PC-3 (cell line): ENCODE data around the gene TUBE1. TPM values are rescaled to one million over a fixed set of nuclear protein-coding genes. Genes with fewer than 3 reads are reported as not detected.
"Not testable (repeated sequence)": the region's sequence is repeated elsewhere in the genome, so short reads cannot be mapped to it uniquely, and the experiment has no call there.

Source experiments
- ATAC-seq: fragments of 200-7000 bp; cut with Tn5 transposase; 2 replicates; pipeline ENCODE4 v1.9.1; 2020; ENCODE audit warnings: mild to moderate bottlenecking, moderate library complexity
- BruUV-seq: library from RNA; stranded (reverse); fragments of 400-500 nt; replicated peaks from 2 replicates; lab custom pipeline; 2021; lab: Mats Ljungman, UMichigan
- CTCF ChIA-PET: fragments of 300-600 bp; sonication (Branson Sonifier 250); formaldehyde crosslinking; loops from one replicate; lab custom pipeline; 2022; ENCODE audit warnings: antibody characterized with exemption; lab: Charles Lee
- POLR2A ChIA-PET: fragments of 300-600 bp; sonication (Branson Sonifier 250); formaldehyde crosslinking; loops from one replicate; lab custom pipeline; 2022; ENCODE audit warnings: antibody characterized with exemption; ENCODE audit not compliant: unreplicated experiment; lab: Charles Lee
- DNase-seq: peaks from one replicate; pipeline ENCODE4 v3.0.0-alpha.2; 2015
- H2AFZ ChIP-seq: fragments of 300-600 bp; sonication (generic); 2 replicates; pipeline ENCODE4 v1.6.0; 2016; ENCODE audit warnings: antibody characterized with exemption, low read length
- H3F3A ChIP-seq: fragments of 300-600 bp; sonication (generic); one replicate; pipeline ENCODE4 v1.6.0; 2017; ENCODE audit warnings: antibody characterized with exemption, low read length, control low read depth, mild to moderate bottlenecking; ENCODE audit not compliant: unreplicated experiment
- H3K27ac ChIP-seq: fragments of 300-600 bp; sonication (generic); 2 replicates; pipeline ENCODE4 v1.5.1; 2016; ENCODE audit warnings: mild to moderate bottlenecking, low read length
- H3K27me3 ChIP-seq: fragments of 300-600 bp; sonication (generic); 2 replicates; pipeline ENCODE4 v1.6.1; 2016; ENCODE audit warnings: low read length, mixed read lengths
- H3K36me3 ChIP-seq: fragments of 300-600 bp; sonication (generic); 2 replicates; pipeline ENCODE4 v1.6.1; 2016; ENCODE audit warnings: low read depth, mixed run types, low read length, mixed read lengths
- H3K4me1 ChIP-seq: fragments of 300-600 bp; sonication (generic); 2 replicates; pipeline ENCODE4 v1.5.1; 2016; ENCODE audit warnings: low read length; ENCODE audit not compliant: insufficient read depth
- H3K4me2 ChIP-seq: fragments of 300-600 bp; sonication (generic); 2 replicates; pipeline ENCODE4 v1.6.0; 2016; ENCODE audit warnings: low read length
- H3K4me3 ChIP-seq: fragments of 300-600 bp; sonication (generic); 2 replicates; pipeline ENCODE4 v1.5.1; 2016; ENCODE audit warnings: mild to moderate bottlenecking, low read length, mixed read lengths
- H3K79me2 ChIP-seq: fragments of 300-600 bp; sonication (generic); 2 replicates; pipeline ENCODE4 v1.6.1; 2017; ENCODE audit warnings: low read length, mixed read lengths
- H3K9ac ChIP-seq: fragments of 300-600 bp; sonication (generic); 2 replicates; pipeline ENCODE4 v1.6.0; 2016; ENCODE audit warnings: mild to moderate bottlenecking, low read length
- H3K9me2 ChIP-seq: fragments of 300-600 bp; sonication (generic); replicated peaks from 2 replicates; pipeline ENCODE4 v1.6.1; 2016; ENCODE audit warnings: mixed run types, low read length, mixed read lengths
- H3K9me3 ChIP-seq: fragments of 300-600 bp; sonication (generic); 2 replicates; pipeline ENCODE4 v1.6.1; 2016; ENCODE audit warnings: low read length, mixed read lengths
- H4K20me1 ChIP-seq: fragments of 300-600 bp; sonication (generic); 2 replicates; pipeline ENCODE4 v1.6.1; 2016; ENCODE audit warnings: low read length, mixed read lengths
- CTCF ChIP-seq: fragments of 300-600 bp; sonication (generic); conservative IDR thresholded peaks from 2 replicates; pipeline ENCODE4 v1.5.1; 2017; ENCODE audit warnings: antibody characterized with exemption, low read depth, mild to moderate bottlenecking, low read length
- EZH2 ChIP-seq: fragments of 300-600 bp; sonication (generic); IDR thresholded peaks from one replicate; pipeline ENCODE4 v1.6.1; 2017; ENCODE audit warnings: antibody characterized with exemption, mild to moderate bottlenecking, low read length; ENCODE audit not compliant: unreplicated experiment
- EZH2phosphoT487 ChIP-seq: fragments of 300-600 bp; sonication (generic); IDR thresholded peaks from 2 replicates; pipeline ENCODE4 v1.6.1; 2018; ENCODE audit warnings: mild to moderate bottlenecking, antibody characterized with exemption, low read length, borderline replicate concordance
- intact Hi-C: fragments of 100-400 bp; cut with micrococcal nuclease; formaldehyde crosslinking; loops from 2 replicates; pipeline ENCODE4 v1.9.0; 2023
- total RNA-seq: library from RNA; depleted of rRNA; stranded (reverse); fragments of >200 nt; gene quantifications from 2 replicates; pipeline ENCODE4 v1.2.3, GENCODE V29; 2014

The TUBE1 gene
- total RNA-seq, 1 experiment from 2014 or later = 9.5 TPM

GRCh38 chr6:112054001-112054400, 33.3 kb downstream of the TUBE1 start, which contains the start of gene CCN6:
CCN6 (plus strand) TSS chr6:112054104; CDS start chr6:112054358, 254 bp downstream.
- DNase-seq (no peak), ATAC-seq (no peak)
- no peaks in the 10 kb centered on the region for H3K4me1 ChIP-seq
- H3F3A ChIP-seq = no peaks in the 10 kb centered on the region
- intact Hi-C loops = no loop called here
- no peak within 1 kb of the TSS for H3K4me2 ChIP-seq
- no peak within 1 kb of the TSS for H3K27ac ChIP-seq
- no peaks in the 10 kb centered on the region for H3K9me2 ChIP-seq
- no peaks in the 10 kb centered on the region for H3K27me3 ChIP-seq
- H2AFZ ChIP-seq = no peak within 1 kb of the TSS; the same call in 1 of the 2 replicates
- H3K79me2 ChIP-seq = no peaks in the 10 kb centered on the region
- no peak within 1 kb of the TSS for H3K4me3 ChIP-seq
- H4K20me1 ChIP-seq = no peaks in the 10 kb centered on the region
- CTCF ChIA-PET = no interaction called here
- no peaks in the 10 kb centered on the region for H3K9me3 ChIP-seq
- POLR2A ChIA-PET = no interaction called here
- no peak for TF ChIP-seq CTCF
- TF ChIP-seq EZH2 = no peak
- TF ChIP-seq EZH2phosphoT487 = no peak
- no peaks in the 10 kb centered on the region for H3K36me3 ChIP-seq
- BruUV-seq = no TSS peak
- no peak within 1 kb of the TSS for H3K9ac ChIP-seq

GRCh38 chr6:112051251-112051740, 36.0 kb downstream of the TUBE1 start:
- H3K9me2 ChIP-seq, H3K9me3 ChIP-seq, H3K4me3 ChIP-seq, H3K36me3 ChIP-seq, H3F3A ChIP-seq, DNase-seq, H2AFZ ChIP-seq, POLR2A ChIA-PET, H4K20me1 ChIP-seq, H3K4me2 ChIP-seq, ATAC-seq, intact Hi-C loops, H3K27ac ChIP-seq, H3K9ac ChIP-seq, H3K27me3 ChIP-seq, CTCF ChIA-PET, BruUV-seq, H3K79me2 ChIP-seq, H3K4me1 ChIP-seq: not testable (repeated sequence)

- H3K27ac ChIP-seq = no peak overlapping the region
- no peak overlapping the region for H3K4me3 ChIP-seq
- H3K4me2 ChIP-seq = no peak overlapping the region
- H2AFZ ChIP-seq = no peak overlapping the region
- H3K9ac ChIP-seq = no peak overlapping the region
- H3F3A ChIP-seq = no peaks in the 10 kb centered on the region
- BruUV-seq = no TSS peak
- CTCF ChIA-PET = no interaction called here
- H3K9me3 ChIP-seq = no peaks in the 10 kb centered on the region
- no peaks in the 10 kb centered on the region for H3K36me3 ChIP-seq
- TF ChIP-seq EZH2 (no peak), EZH2phosphoT487 (no peak), CTCF (no peak)
- H3K9me2 ChIP-seq = no peaks in the 10 kb centered on the region
- no peaks in the 10 kb centered on the region for H3K79me2 ChIP-seq
- H4K20me1 ChIP-seq = no peaks in the 10 kb centered on the region
- ATAC-seq = no peak
- no peaks in the 10 kb centered on the region for H3K4me1 ChIP-seq
- POLR2A ChIA-PET = no interaction called here
- no peaks in the 10 kb centered on the region for H3K27me3 ChIP-seq
- no peak for DNase-seq
- intact Hi-C loops = no loop called here
These were observed 36.9 kb downstream of the TUBE1 start for GRCh38 chr6:112050429-112050828.
